BLaER1 treated with 17β-estradiol and CSF1 and Interleukin-3, amounts not matched to agents 10 nM and 100 nM (cell line): ENCODE results near the gene TNKS1BP1.

Experiments used
- H3K27ac ChIP-seq, 11 experiments: shearing (Covaris generic); formaldehyde crosslinking; 2 replicates each; pipeline ENCODE4 v1.8.1; 2022
- H3K27me3 ChIP-seq, 11 experiments: shearing (Covaris generic); formaldehyde crosslinking; 2 replicates each; pipeline ENCODE4 v1.8.1; 2022
- H3K36me3 ChIP-seq, 11 experiments: shearing (Covaris generic); formaldehyde crosslinking; 2 replicates each; pipeline ENCODE4 v1.8.1; 2022
- H3K4me1 ChIP-seq, 10 experiments: shearing (Covaris generic); formaldehyde crosslinking; 2 replicates each; pipeline ENCODE4 v1.8.1; 2022
- H3K4me2 ChIP-seq, 11 experiments: shearing (Covaris generic); formaldehyde crosslinking; 2 replicates each; pipeline ENCODE4 v1.8.1; 2022
- H3K4me3 ChIP-seq, 10 experiments: shearing (Covaris generic); formaldehyde crosslinking; 2 replicates each; pipeline ENCODE4 v1.8.1; 2022
- H3K9ac ChIP-seq, 11 experiments: shearing (Covaris generic); formaldehyde crosslinking; 2 replicates each; pipeline ENCODE4 v1.8.1; 2022
- H3K9me3 ChIP-seq, 11 experiments: shearing (Covaris generic); formaldehyde crosslinking; replicated peaks in 1 of 11; 2 replicates each; pipeline ENCODE4 v1.8.1; 2022
- H4K20me1 ChIP-seq, 11 experiments: shearing (Covaris generic); formaldehyde crosslinking; 2 replicates each; pipeline ENCODE4 v1.8.1; 2022
- Cebpa-rat ChIP-seq, 11 experiments: shearing (Covaris generic); IDR thresholded peaks; 2 replicates each; pipeline ENCODE4 v1.8.1; 2022

The TNKS1BP1 gene

GRCh38 chr11:57276169-57276970, 48.4 kb downstream of the TNKS1BP1 start:
- H4K20me1 ChIP-seq: no peaks in the 10 kb centered on the region
- no peak overlapping the region for H3K27ac ChIP-seq
- no peak overlapping the region for H3K9ac ChIP-seq

GRCh38 chr11:57275582-57275981, 49.2 kb downstream of the TNKS1BP1 start:
- Histone ChIP-seq H3K27me3 (no peaks in the 10 kb centered on the region), H3K9me3 (peaks cover 10 to 17% (median 13%) of the 10 kb centered on the region in 11 experiments; a peak in 20 of 22 replicates), H3K4me1 (peaks cover 0 to 27% (median 12%) of the 10 kb centered on the region in 10 experiments; a peak in 13 of 20 replicates), H3K9ac (no peak overlapping the region), H3K4me2 (no peak overlapping the region; a peak in 1 of 22 replicates), H3K27ac (no peak overlapping the region), H3K36me3 (no peaks in the 10 kb centered on the region), H3K4me3 (no peak overlapping the region), H4K20me1 (no peaks in the 10 kb centered on the region)
- no peak for TF ChIP-seq Cebpa-rat (IDR thresholded peaks at IDR 0.05)

More at GRCh38 chr11:57276169-57276970, 48.4 kb downstream of the TNKS1BP1 start:
- Histone ChIP-seq H3K4me2 (peak overlapping the region in 2 of 11 experiments; percentile 68 to 76; a peak in 2 of 22 replicates), H3K27me3 (no peaks in the 10 kb centered on the region), H3K36me3 (no peaks in the 10 kb centered on the region), H3K4me1 (peaks cover 0 to 27% (median 12%) of the 10 kb centered on the region in 10 experiments; a peak in 13 of 20 replicates), H3K4me3 (no peak overlapping the region), H3K9me3 (peaks cover 10 to 19% (median 13%) of the 10 kb centered on the region in 11 experiments; a peak in 20 of 22 replicates)
- no peak for TF ChIP-seq Cebpa-rat (IDR thresholded peaks at IDR 0.05)

GRCh38 chr11:57274904-57275498, 49.8 kb downstream of the TNKS1BP1 start:
- no peaks in the 10 kb centered on the region for H3K27me3 ChIP-seq
- no peak for TF ChIP-seq Cebpa-rat (IDR thresholded peaks at IDR 0.05)

GRCh38 chr11:57273448-57274058, 51.2 kb downstream of the TNKS1BP1 start:
- TF ChIP-seq Cebpa-rat (IDR thresholded peaks at IDR 0.05): no peak
- Histone ChIP-seq H3K36me3 (no peaks in the 10 kb centered on the region), H3K9me3 (peaks cover 10 to 18% (median 13%) of the 10 kb centered on the region in 11 experiments; a peak in 20 of 22 replicates), H3K4me2 (no peak overlapping the region), H3K27me3 (no peaks in the 10 kb centered on the region), H3K27ac (no peak overlapping the region), H3K9ac (no peak overlapping the region), H3K4me1 (peaks cover 11 to 29% (median 21%) of the 10 kb centered on the region in 10 experiments), H3K4me3 (no peak overlapping the region), H4K20me1 (no peaks in the 10 kb centered on the region)

More at GRCh38 chr11:57274904-57275498, 49.8 kb downstream of the TNKS1BP1 start:
- Histone ChIP-seq H3K27ac (no peak overlapping the region), H3K4me2 (no peak overlapping the region), H3K9ac (no peak overlapping the region), H4K20me1 (no peaks in the 10 kb centered on the region), H3K4me3 (no peak overlapping the region), H3K4me1 (peaks cover 0 to 27% (median 12%) of the 10 kb centered on the region in 10 experiments; a peak in 16 of 20 replicates), H3K9me3 (peaks cover 10 to 17% (median 13%) of the 10 kb centered on the region in 11 experiments; a peak in 20 of 22 replicates), H3K36me3 (no peaks in the 10 kb centered on the region)

GRCh38 chr11:57269571-57270021, 55.2 kb downstream of the TNKS1BP1 start:
- Histone ChIP-seq H4K20me1 (no peaks in the 10 kb centered on the region), H3K9me3 (peaks cover 43 to 56% (median 47%) of the 10 kb centered on the region in 11 experiments), H3K9ac (no peak overlapping the region), H3K27me3 (no peaks in the 10 kb centered on the region), H3K4me2 (peak overlapping the region in 10 of 11 experiments; percentile 14 to 49 (median 36); a peak in 16 of 22 replicates), H3K36me3 (no peaks in the 10 kb centered on the region), H3K27ac (no peak overlapping the region), H3K4me3 (no peak overlapping the region), H3K4me1 (peaks cover 0 to 14% (median 10%) of the 10 kb centered on the region in 10 experiments; a peak in 14 of 20 replicates)
- TF ChIP-seq Cebpa-rat (IDR thresholded peaks at IDR 0.05): no peak

- Histone ChIP-seq H3K36me3 (no peaks in the 10 kb centered on the region), H3K27ac (no peak overlapping the region), H3K4me1 (peaks cover 0 to 14% (median 10%) of the 10 kb centered on the region in 10 experiments; a peak in 14 of 20 replicates), H3K27me3 (no peaks in the 10 kb centered on the region), H3K4me3 (no peak overlapping the region), H4K20me1 (no peaks in the 10 kb centered on the region), H3K4me2 (no peak overlapping the region), H3K9ac (no peak overlapping the region), H3K9me3 (peaks cover 31 to 55% (median 39%) of the 10 kb centered on the region in 11 experiments)
- TF ChIP-seq Cebpa-rat (IDR thresholded peaks at IDR 0.05): no peak
Measured at GRCh38 chr11:57266157-57266556, 58.6 kb downstream of the TNKS1BP1 start.

GRCh38 chr11:57263351-57263750, 61.4 kb downstream of the TNKS1BP1 start:
- H3K4me2 ChIP-seq: no peak overlapping the region
- H3K4me1 ChIP-seq: no peaks in the 10 kb centered on the region
- H3K36me3 ChIP-seq: no peaks in the 10 kb centered on the region
- no peaks in the 10 kb centered on the region for H3K27me3 ChIP-seq
- H3K4me3 ChIP-seq: no peak overlapping the region
- peaks cover 34 to 57% (median 39%) of the 10 kb centered on the region in 11 experiments for H3K9me3 ChIP-seq
- no peak for TF ChIP-seq Cebpa-rat (IDR thresholded peaks at IDR 0.05)
- H4K20me1 ChIP-seq: no peaks in the 10 kb centered on the region
- H3K9ac ChIP-seq: no peak overlapping the region
- no peak overlapping the region for H3K27ac ChIP-seq

- no peaks in the 10 kb centered on the region for H3K36me3 ChIP-seq
- H3K4me2 ChIP-seq: no peak overlapping the region
- H3K4me3 ChIP-seq: no peak overlapping the region
- H3K27me3 ChIP-seq: no peaks in the 10 kb centered on the region
- no peaks in the 10 kb centered on the region for H4K20me1 ChIP-seq
- peaks cover 27 to 51% (median 34%) of the 10 kb centered on the region in 11 experiments for H3K9me3 ChIP-seq
- no peak overlapping the region for H3K9ac ChIP-seq
- TF ChIP-seq Cebpa-rat (IDR thresholded peaks at IDR 0.05): no peak
- peaks cover 0 to 6% (median 0%) of the 10 kb centered on the region in 10 experiments; a peak in 2 of 20 replicates for H3K4me1 ChIP-seq
- H3K27ac ChIP-seq: no peak overlapping the region
Measured at GRCh38 chr11:57262157-57262556, 62.6 kb downstream of the TNKS1BP1 start.
